GM10248 (cell line): ENCODE results near the gene OTOP3.

Source experiments
- CTCF ChIA-PET: fragments of 300-600 bp; sonication (Branson Sonifier 250); formaldehyde crosslinking; extraction: SDS; loops from one replicate; lab custom pipeline; 2021; ENCODE audit warnings: antibody characterized with exemption; lab: Yijun Ruan, JAX
- POLR2A ChIA-PET: fragments of 350-650 bp; sonication (Branson Sonifier 250); formaldehyde crosslinking; extraction: SDS; loops from one replicate; lab custom pipeline; 2020; ENCODE audit warnings: antibody characterized with exemption; lab: Yijun Ruan, JAX
- DNase-seq: peaks from one replicate; pipeline ENCODE4 v3.0.0; 2012; ENCODE audit errors: extremely low spot score
- TF ChIP-seq, protein P1 (sequence below): IDR thresholded peaks from 2 replicates; pipeline ENCODE4 v1.5.1; 2012; ENCODE audit warnings: mild to moderate bottlenecking, low read depth; ENCODE audit errors: extremely low read depth, missing control alignments, control extremely low read depth

The OTOP3 gene

DNA sequence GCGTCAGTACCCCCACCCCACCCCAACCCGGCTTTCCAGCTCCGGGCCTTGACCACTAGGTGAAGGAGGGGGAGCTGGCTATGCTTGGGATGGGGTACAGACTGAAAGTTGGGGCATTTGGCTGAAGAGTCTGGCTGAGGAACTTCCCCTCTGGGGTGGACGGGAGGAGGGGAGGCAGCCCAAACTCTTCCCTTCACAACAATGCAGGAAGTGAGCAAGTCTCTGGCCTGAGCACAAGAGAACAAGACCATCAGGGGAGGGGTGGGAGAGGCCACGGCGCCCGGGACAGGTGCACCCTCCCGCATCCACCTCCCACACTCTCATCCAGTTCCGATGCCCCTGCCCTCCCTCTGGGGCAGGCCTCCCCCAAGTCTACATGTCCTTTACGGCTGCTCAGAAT, 18.3 kb upstream of the OTOP3 start:
- ChIA-PET POLR2A (no interaction called here), CTCF (interaction anchor here (5.0 kb wide), 1 partner anchor 44 kb away, joined by 32 read pairs; no protein-coding TSS in a partner anchor)

DNA sequence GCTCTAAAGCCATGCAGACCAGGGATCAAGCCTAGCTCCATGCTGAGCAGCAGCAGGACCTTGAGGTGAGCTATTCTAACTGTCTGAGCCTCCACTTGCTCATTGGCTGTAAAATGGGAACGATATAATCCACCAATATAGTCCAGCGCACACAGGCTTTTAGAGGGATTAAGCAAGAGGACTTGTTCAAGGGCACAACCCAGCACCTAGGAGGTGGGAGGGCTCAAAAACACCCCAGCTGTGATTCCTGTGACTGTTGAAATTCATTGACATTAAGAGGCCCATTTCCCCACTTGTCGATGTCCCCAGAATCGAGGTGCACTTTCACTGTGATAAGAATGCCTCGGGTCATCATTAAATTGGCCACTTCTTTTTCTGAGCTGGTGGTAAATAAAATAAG, 16.8 kb upstream of the OTOP3 start:
- TF ChIP-seq, protein P1, sequence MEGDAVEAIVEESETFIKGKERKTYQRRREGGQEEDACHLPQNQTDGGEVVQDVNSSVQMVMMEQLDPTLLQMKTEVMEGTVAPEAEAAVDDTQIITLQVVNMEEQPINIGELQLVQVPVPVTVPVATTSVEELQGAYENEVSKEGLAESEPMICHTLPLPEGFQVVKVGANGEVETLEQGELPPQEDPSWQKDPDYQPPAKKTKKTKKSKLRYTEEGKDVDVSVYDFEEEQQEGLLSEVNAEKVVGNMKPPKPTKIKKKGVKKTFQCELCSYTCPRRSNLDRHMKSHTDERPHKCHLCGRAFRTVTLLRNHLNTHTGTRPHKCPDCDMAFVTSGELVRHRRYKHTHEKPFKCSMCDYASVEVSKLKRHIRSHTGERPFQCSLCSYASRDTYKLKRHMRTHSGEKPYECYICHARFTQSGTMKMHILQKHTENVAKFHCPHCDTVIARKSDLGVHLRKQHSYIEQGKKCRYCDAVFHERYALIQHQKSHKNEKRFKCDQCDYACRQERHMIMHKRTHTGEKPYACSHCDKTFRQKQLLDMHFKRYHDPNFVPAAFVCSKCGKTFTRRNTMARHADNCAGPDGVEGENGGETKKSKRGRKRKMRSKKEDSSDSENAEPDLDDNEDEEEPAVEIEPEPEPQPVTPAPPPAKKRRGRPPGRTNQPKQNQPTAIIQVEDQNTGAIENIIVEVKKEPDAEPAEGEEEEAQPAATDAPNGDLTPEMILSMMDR, result no peak
- DNase-seq, result no peak
- ChIA-PET POLR2A (no interaction called here), CTCF (interaction anchor here (0.9 to 17.8 kb wide), 4 partner anchors 30 to 212 kb away, joined by 3 to 390 read pairs (median 4); no protein-coding TSS in a partner anchor)

More for the DNA sequence above, 18.3 kb upstream of the OTOP3 start:
- no peak for DNase-seq
- TF ChIP-seq, protein P1, result no peak

DNA sequence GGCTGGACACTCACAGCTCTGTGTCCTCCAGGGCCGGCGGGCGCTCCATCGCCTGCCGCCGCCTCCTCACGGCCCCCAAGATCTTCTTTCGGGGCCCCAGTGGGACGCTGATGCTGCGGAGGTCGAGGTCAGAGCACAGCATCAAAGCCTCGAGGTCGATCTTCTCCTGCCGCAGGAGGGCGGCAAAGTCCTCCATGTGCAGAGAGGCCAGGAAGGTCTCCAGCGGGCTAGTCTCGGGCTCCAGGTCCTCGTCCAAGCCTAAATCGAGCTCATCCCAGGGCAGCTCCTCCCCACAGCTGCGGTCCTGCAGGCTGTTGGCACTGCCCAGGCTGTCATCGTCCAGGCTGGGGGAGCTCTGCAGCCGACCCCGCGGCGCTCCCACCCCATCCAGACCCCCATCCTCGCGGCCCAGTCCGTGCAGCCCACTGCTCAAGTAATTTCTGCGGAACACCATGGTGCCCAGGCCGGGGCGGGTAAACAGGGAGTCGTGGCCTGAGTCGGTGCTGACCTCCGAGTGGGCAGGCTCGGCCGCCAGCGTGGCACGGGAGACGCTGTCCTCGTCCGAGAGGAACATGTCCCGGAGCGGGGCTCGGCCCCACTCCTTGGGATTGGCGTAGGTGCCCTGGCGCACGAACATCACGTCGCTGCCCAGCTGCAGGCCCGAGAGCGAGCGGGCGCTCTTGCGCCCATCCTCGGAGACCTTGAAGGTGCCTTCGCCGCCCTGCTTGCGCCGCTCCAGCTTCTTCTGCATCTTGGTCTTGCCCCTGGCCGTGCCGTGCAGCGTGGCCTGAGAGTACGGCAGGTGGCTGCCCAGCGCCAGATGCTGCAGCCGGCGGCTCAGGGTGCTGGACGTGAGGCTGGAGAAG, 16.0 kb upstream of the OTOP3 start:
- TF ChIP-seq, protein P1, result peak; percentile 56
- DNase-seq, result peak; percentile 76
- ChIA-PET POLR2A (no interaction called here), CTCF (interaction anchor here (0.7 to 17.8 kb wide), 6 partner anchors 29 to 211 kb away, joined by 3 to 390 read pairs (median 4); partner anchors contain the start of gene MRPL58)

DNA sequence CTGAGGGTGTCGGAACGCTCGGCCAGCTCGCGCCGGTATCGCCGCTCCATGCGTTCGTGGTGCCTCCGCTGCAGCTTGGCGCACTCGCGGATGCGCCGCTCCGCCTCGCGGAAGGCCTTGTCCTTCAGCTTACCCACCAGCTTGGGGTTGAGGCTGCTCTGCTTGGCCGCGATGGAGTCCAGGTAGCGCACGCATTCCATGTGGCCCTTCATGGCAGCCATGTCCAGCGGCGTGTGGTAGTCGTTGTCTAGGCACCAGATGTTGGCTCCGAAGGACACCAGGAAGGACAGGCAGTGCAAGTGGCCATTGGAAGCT, 15.4 kb upstream of the OTOP3 start:
- ChIA-PET CTCF (interaction anchor here (1.8 to 17.8 kb wide), 3 partner anchors 38 to 210 kb away, joined by 4 to 390 read pairs (median 7); partner anchors contain the start of gene MRPL58), POLR2A (no interaction called here)
- DNase-seq, result no peak
- TF ChIP-seq, protein P1, result no peak

DNA sequence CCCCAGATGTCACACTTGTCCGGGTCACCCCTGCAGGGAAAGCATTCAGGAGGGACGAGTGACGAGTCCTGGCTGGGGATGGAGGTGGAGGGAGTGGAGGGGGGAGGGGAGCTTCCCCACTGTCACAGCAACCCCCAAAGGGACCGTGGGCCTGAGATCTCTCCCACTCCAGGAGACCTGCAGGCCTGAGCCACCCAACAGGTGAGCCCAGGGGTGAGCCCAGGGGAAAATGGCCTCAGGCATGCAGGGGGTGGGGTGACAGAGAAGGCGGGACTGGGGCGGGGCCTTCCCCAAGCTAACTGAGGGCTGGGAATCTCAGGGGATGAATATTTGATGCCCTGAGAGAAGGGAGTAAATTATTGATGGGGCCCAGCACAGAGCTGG, 15.1 kb upstream of the OTOP3 start:
- TF ChIP-seq, protein P1, result no peak
- ChIA-PET CTCF (interaction anchor here (0.7 to 17.8 kb wide), 3 partner anchors 38 to 92 kb away, joined by 3 to 390 read pairs (median 7); partner anchors contain the start of gene MRPL58), POLR2A (no interaction called here)
- no peak for DNase-seq

GRCh38 chr17:74921026-74921681, 14.5 kb upstream of the OTOP3 start:
- no peak for DNase-seq
- POLR2A ChIA-PET, result no interaction called here
- CTCF ChIA-PET, result interaction anchor here (0.7 to 17.8 kb wide), 5 partner anchors 37 to 280 kb away, joined by 3 to 390 read pairs (median 3); partner anchors contain the start of gene MRPL58
- TF ChIP-seq, protein P1, result no peak
